Measurements from ENCODE around the gene VWF.
A peak's percentile ranks its signal among the peaks of the same experiment; 100 is the strongest.

Gene VWF

GRCh38 chr12:6056406-6057240 is 67.8 kb downstream of the VWF start:
- DNase-seq, result no peak

GRCh38 chr12:6053541-6053940 is 70.9 kb downstream of the VWF start:
- no peak for DNase-seq

- no peak for DNase-seq
Measured at GRCh38 chr12:6052940-6053329, 71.5 kb downstream of the VWF start.

GRCh38 chr12:6052206-6052939 is 72.1 kb downstream of the VWF start:
- no peak for DNase-seq

GRCh38 chr12:6049992-6050391 is 74.5 kb downstream of the VWF start:
- no peak for DNase-seq

- DNase-seq, result no peak
Measured at GRCh38 chr12:6049587-6049986, 74.9 kb downstream of the VWF start.

GRCh38 chr12:6047249-6048237 is 76.9 kb downstream of the VWF start:
- DNase-seq, result peak; percentile 25

GRCh38 chr12:6046511-6047180 is 77.8 kb downstream of the VWF start:
- no peak for DNase-seq

- no peak for DNase-seq
Measured at GRCh38 chr12:6045438-6045837, 79.0 kb downstream of the VWF start.

GRCh38 chr12:6044082-6044481 is 80.4 kb downstream of the VWF start:
- DNase-seq, result peak; percentile 85

- no peak for DNase-seq
Measured at GRCh38 chr12:6042446-6042845, 82.0 kb downstream of the VWF start.

GRCh38 chr12:6041891-6042290 is 82.6 kb downstream of the VWF start:
- DNase-seq, result no peak

GRCh38 chr12:6040815-6041214 is 83.7 kb downstream of the VWF start:
- no peak for DNase-seq

GRCh38 chr12:6039894-6040601 is 84.4 kb downstream of the VWF start:
- peak; percentile 63 for DNase-seq

- DNase-seq, result no peak
Measured at GRCh38 chr12:6038160-6038559, 86.3 kb downstream of the VWF start.

- DNase-seq, result no peak
Measured at GRCh38 chr12:6037459-6037858, 87.0 kb downstream of the VWF start.

GRCh38 chr12:6036509-6036908 is 88.0 kb downstream of the VWF start:
- no peak for DNase-seq

- DNase-seq, result no peak
Measured at GRCh38 chr12:6034596-6034995, 89.9 kb downstream of the VWF start.

GRCh38 chr12:6033546-6033945 is 90.9 kb downstream of the VWF start:
- no peak for DNase-seq

GRCh38 chr12:6032726-6033125 is 91.7 kb downstream of the VWF start:
- DNase-seq, result no peak

GRCh38 chr12:6031001-6031400 is 93.5 kb downstream of the VWF start:
- DNase-seq, result no peak

- no peak for DNase-seq
Measured at GRCh38 chr12:6030081-6030480, 94.4 kb downstream of the VWF start.
